PC-9 (cell line): Measurements from ENCODE around the gene CD163L1. TPM values are rescaled to one million over a fixed set of nuclear protein-coding genes. Genes with fewer than 3 reads are reported as not detected.
A peak's percentile ranks its signal among the peaks of the same experiment; 100 is the strongest.

ENCODE experiments used
- BruUV-seq: library from RNA; stranded (reverse); fragments of 400-500 nt; replicated peaks from 2 replicates; lab custom pipeline; 2021; lab: Mats Ljungman, UMichigan
- CTCF ChIA-PET: fragments of 300-600 bp; sonication (Branson Sonifier 250); formaldehyde crosslinking; loops from one replicate; lab custom pipeline; 2022; ENCODE audit warnings: antibody characterized with exemption; lab: Charles Lee
- POLR2A ChIA-PET: fragments of 300-600 bp; sonication (Branson Sonifier 250); formaldehyde crosslinking; loops from one replicate; lab custom pipeline; 2022; ENCODE audit warnings: antibody characterized with exemption; ENCODE audit not compliant: unreplicated experiment; lab: Charles Lee
- DNase-seq, 2 experiments: peaks; one replicate each; pipeline versions ENCODE4 v3.0.0 to v3.0.0-alpha.2; 2015 to 2022; ENCODE audit warnings: mixed read lengths in 1 of 2
- H2AFZ ChIP-seq: fragments of 200-600 bp; sonication (generic); 2 replicates; pipeline ENCODE4 v1.8.1; 2017; ENCODE audit warnings: antibody characterized with exemption
- H3F3A ChIP-seq: fragments of 200-600 bp; sonication (generic); 2 replicates; pipeline ENCODE4 v1.8.1; 2017; ENCODE audit warnings: antibody characterized with exemption, mild to moderate bottlenecking, low read depth; ENCODE audit not compliant: insufficient read depth
- H3K27ac ChIP-seq: fragments of 200-600 bp; sonication (generic); 2 replicates; pipeline ENCODE4 v1.6.1; 2016; ENCODE audit warnings: mixed run types
- H3K27me3 ChIP-seq: fragments of 200-600 bp; sonication (generic); 2 replicates; pipeline ENCODE4 v1.6.1; 2016; ENCODE audit warnings: low read depth, mixed run types; ENCODE audit not compliant: insufficient read depth
- H3K36me3 ChIP-seq: fragments of 200-600 bp; sonication (generic); 2 replicates; pipeline ENCODE4 v1.6.1; 2016; ENCODE audit warnings: low read depth, mixed run types
- H3K4me1 ChIP-seq: fragments of 200-600 bp; sonication (generic); replicated peaks from 2 replicates; pipeline ENCODE4 v1.6.1; 2016; ENCODE audit warnings: mixed run types; ENCODE audit not compliant: insufficient read depth
- H3K4me2 ChIP-seq: fragments of 200-600 bp; sonication (generic); 2 replicates; pipeline ENCODE4 v1.6.1; 2017; ENCODE audit warnings: mixed run types
- H3K4me3 ChIP-seq: fragments of 200-600 bp; sonication (generic); 2 replicates; pipeline ENCODE4 v1.6.1; 2016; ENCODE audit warnings: mixed run types
- H3K79me2 ChIP-seq: fragments of 200-600 bp; sonication (generic); 2 replicates; pipeline ENCODE4 v1.6.1; 2017; ENCODE audit warnings: low read depth, mixed run types
- H3K9me2 ChIP-seq: fragments of 200-600 bp; sonication (generic); 2 replicates; pipeline ENCODE4 v1.8.1; 2017; ENCODE audit warnings: mild to moderate bottlenecking; ENCODE audit not compliant: insufficient read depth
- H3K9me3 ChIP-seq: fragments of 200-600 bp; sonication (generic); 2 replicates; pipeline ENCODE4 v1.8.1; 2016; ENCODE audit warnings: low read depth; ENCODE audit not compliant: insufficient read depth
- H4K20me1 ChIP-seq: fragments of 200-600 bp; sonication (generic); 2 replicates; pipeline ENCODE4 v1.8.1; 2017; ENCODE audit not compliant: insufficient read depth
- EZH2 ChIP-seq: fragments of 200-600 bp; sonication (generic); IDR thresholded peaks from 2 replicates; pipeline ENCODE4 v1.8.0; 2017; ENCODE audit warnings: antibody characterized with exemption, low read depth
- intact Hi-C: fragments of 100-400 bp; cut with micrococcal nuclease; formaldehyde crosslinking; loops from one replicate; pipeline ENCODE4 v1.10.0; 2022; ENCODE audit not compliant: unreplicated experiment
- total RNA-seq: library from RNA; stranded (reverse); gene quantifications from 2 replicates; pipeline ENCODE4 v1.2.3, GENCODE V29; 2021
- TF ChIP-seq, protein P1 (sequence below): fragments of 200-600 bp; sonication (generic); conservative IDR thresholded peaks from 2 replicates; pipeline ENCODE4 v1.6.1; 2017; ENCODE audit warnings: mixed run types, antibody characterized with exemption, mild to moderate bottlenecking, moderate library complexity

CD163L1 gene
- total RNA-seq, 1 experiment from 2014 or later, result 69.3 TPM

DNA sequence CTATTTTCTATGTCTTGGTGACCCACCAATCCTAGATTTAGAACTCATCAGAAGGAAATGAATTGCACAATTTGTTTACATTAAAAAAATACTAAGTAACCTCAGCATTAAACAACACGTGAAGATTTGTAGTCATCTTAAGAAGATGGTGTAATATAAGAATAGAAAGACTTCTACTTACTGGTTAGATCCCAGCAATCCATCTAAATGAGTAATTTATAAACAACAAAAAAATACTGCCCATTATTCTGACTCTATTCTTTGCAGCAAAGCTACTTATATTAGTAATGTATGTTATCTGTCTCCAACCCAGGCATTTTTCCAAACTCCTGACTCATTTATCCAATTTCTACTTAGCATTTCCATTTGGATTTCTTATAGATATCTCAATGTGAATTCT lies 67.8 kb downstream of the CD163L1 start:
- no peak overlapping the region for H3K4me2 ChIP-seq
- no TSS peak for BruUV-seq
- no peaks in the 10 kb centered on the region for H3F3A ChIP-seq
- no peak for TF ChIP-seq EZH2
- TF ChIP-seq, protein P1, sequence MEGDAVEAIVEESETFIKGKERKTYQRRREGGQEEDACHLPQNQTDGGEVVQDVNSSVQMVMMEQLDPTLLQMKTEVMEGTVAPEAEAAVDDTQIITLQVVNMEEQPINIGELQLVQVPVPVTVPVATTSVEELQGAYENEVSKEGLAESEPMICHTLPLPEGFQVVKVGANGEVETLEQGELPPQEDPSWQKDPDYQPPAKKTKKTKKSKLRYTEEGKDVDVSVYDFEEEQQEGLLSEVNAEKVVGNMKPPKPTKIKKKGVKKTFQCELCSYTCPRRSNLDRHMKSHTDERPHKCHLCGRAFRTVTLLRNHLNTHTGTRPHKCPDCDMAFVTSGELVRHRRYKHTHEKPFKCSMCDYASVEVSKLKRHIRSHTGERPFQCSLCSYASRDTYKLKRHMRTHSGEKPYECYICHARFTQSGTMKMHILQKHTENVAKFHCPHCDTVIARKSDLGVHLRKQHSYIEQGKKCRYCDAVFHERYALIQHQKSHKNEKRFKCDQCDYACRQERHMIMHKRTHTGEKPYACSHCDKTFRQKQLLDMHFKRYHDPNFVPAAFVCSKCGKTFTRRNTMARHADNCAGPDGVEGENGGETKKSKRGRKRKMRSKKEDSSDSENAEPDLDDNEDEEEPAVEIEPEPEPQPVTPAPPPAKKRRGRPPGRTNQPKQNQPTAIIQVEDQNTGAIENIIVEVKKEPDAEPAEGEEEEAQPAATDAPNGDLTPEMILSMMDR, result no peak
- ChIA-PET POLR2A (no interaction called here), CTCF (no interaction called here)
- H4K20me1 ChIP-seq, result no peaks in the 10 kb centered on the region
- H3K9me3 ChIP-seq, result no peaks in the 10 kb centered on the region
- no peak overlapping the region for H3K4me3 ChIP-seq
- H3K79me2 ChIP-seq, result no peaks in the 10 kb centered on the region
- no peaks in the 10 kb centered on the region for H3K9me2 ChIP-seq
- H3K4me1 ChIP-seq, result no peaks in the 10 kb centered on the region
- no peak overlapping the region for H3K27ac ChIP-seq
- DNase-seq, result no peak
- intact Hi-C loops, result no loop called here
- H3K36me3 ChIP-seq, result no peaks in the 10 kb centered on the region
- no peak overlapping the region for H2AFZ ChIP-seq
- no peaks in the 10 kb centered on the region; the same call in 1 of the 2 replicates for H3K27me3 ChIP-seq

DNA sequence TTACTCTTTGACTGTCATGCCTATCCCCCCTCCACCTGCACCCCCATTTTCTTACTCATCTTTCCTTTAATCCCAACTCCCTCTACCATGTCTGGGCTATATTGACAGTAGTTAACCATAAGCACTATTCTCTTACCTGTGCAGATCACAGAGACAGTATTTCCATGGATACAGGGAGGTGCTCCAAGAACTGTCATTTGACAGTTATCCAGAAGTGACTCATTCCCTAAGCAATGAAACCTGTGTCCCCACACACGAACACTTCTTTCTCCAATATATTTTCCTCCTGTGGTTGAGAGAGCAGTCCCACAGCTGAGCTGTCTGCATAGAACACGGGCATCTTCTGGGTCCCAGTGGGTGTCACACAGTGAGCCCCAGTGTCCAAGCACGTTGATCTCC lies 68.8 kb downstream of the CD163L1 start:
- no peaks in the 10 kb centered on the region for H3K36me3 ChIP-seq
- no peaks in the 10 kb centered on the region for H3K4me1 ChIP-seq
- H3K9me3 ChIP-seq, result no peaks in the 10 kb centered on the region
- no peak overlapping the region for H3K4me2 ChIP-seq
- no peak for TF ChIP-seq EZH2
- TF ChIP-seq, protein P1, result no peak
- H4K20me1 ChIP-seq, result no peaks in the 10 kb centered on the region
- H3F3A ChIP-seq, result no peaks in the 10 kb centered on the region
- H3K27me3 ChIP-seq, result no peaks in the 10 kb centered on the region; the same call in 1 of the 2 replicates
- ChIA-PET CTCF (no interaction called here), POLR2A (no interaction called here)
- no peak overlapping the region for H2AFZ ChIP-seq
- H3K4me3 ChIP-seq, result no peak overlapping the region
- H3K27ac ChIP-seq, result no peak overlapping the region
- DNase-seq, result no peak
- no TSS peak for BruUV-seq
- no peaks in the 10 kb centered on the region for H3K9me2 ChIP-seq
- H3K79me2 ChIP-seq, result no peaks in the 10 kb centered on the region
- intact Hi-C loops, result no loop called here

DNA sequence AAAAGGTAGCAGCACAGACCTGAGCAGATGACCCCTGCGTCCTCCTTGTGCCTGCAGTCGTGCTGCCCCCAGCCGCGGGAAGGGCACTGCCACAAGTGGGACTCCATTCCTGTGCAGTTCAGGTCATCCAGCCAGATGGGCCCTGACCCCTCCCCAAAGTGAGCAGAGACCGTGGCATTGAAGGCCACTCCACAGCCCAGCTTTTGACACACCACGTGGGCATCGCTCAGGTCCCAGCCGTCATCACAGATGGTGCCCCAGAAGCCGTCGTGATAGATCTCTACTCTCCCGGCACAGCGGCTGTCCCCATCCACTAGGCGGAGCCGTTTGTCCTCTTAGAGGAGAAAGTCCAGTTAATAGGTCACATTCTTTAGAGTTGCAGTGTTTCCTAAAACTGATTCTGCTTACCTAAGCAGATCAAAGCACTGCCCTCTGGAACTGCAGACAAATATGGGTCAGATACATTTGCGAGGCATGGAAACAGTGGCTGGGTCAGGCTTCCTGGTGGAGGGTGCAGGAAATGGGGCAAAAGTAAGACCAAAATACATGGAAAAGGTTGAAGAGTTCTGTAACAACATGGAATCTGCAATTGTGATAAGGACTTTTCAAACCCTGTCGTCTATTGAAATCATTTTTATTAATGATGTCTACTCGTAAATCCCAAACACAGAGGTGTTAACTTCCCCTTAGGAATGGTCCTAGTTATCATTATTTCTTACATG lies 69.4 kb downstream of the CD163L1 start:
- no TSS peak for BruUV-seq
- CTCF ChIA-PET, result no interaction called here
- no peak overlapping the region for H3K4me3 ChIP-seq
- POLR2A ChIA-PET, result no interaction called here
- no peaks in the 10 kb centered on the region for H3K4me1 ChIP-seq
- DNase-seq, result peak in 1 of 2 experiments; percentile 60
- H3K9me2 ChIP-seq, result no peaks in the 10 kb centered on the region
- TF ChIP-seq, protein P1, result peak; percentile 56
- TF ChIP-seq EZH2, result no peak
- no peaks in the 10 kb centered on the region for H3K79me2 ChIP-seq
- no peaks in the 10 kb centered on the region for H3F3A ChIP-seq
- H3K36me3 ChIP-seq, result no peaks in the 10 kb centered on the region
- no peak overlapping the region for H3K27ac ChIP-seq
- H3K4me2 ChIP-seq, result no peak overlapping the region
- no peaks in the 10 kb centered on the region for H3K9me3 ChIP-seq
- no peak overlapping the region for H2AFZ ChIP-seq
- intact Hi-C loops, result loop anchor here (1.0 kb wide), 2 partner anchors 86 to 264 kb away; no protein-coding TSS in a partner anchor
- H3K27me3 ChIP-seq, result no peaks in the 10 kb centered on the region; the same call in 1 of the 2 replicates
- H4K20me1 ChIP-seq, result no peaks in the 10 kb centered on the region
